ENCODE measurements around the gene RMDN2.
"Not testable (repeated sequence)": the region's sequence is repeated elsewhere in the genome, so short reads cannot be mapped to it uniquely, and the experiment has no call there.

Gene RMDN2

GRCh38 chr2:38010995-38011394, 85.9 kb downstream of the RMDN2 start:
- no peak for TF ChIP-seq CTCF (IDR thresholded peaks at IDR 0.05; ENCODE audit: insufficient read depth, low read depth, low read length, missing control alignments)
- no peak overlapping the region for H3K4me3 ChIP-seq (ENCODE audit: low read depth, low read length)
- no peak for DNase-seq (ENCODE audit: low read depth)

- no peak for TF ChIP-seq CTCF (IDR thresholded peaks at IDR 0.05; ENCODE audit: insufficient read depth, low read depth, low read length, missing control alignments)
- DNase-seq (ENCODE audit: low read depth) = no peak
- no peak overlapping the region for H3K4me3 ChIP-seq (ENCODE audit: low read depth, low read length)
Observed at GRCh38 chr2:38013158-38013752, 88.2 kb downstream of the RMDN2 start.

DNA sequence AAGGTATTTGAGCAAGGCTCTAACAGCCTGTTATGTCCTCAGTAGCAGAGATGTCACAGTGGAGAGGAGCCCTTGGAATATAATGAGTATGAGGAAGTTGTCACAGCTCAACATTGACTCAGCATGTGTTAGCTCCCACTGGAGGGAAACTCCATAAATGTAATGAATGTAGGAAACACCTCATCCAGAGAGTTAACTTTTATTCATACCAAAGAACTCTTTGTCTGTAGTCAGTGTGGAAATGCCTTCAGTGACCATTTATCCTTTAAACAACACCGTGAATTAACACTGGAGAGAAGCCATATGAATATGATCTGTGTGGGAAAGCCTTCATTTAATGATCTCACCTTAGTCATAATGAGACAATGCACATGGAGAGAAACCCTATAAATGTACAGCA, 91.1 kb downstream of the RMDN2 start:
- no peak for DNase-seq (ENCODE audit: low read depth)
- H3K4me3 ChIP-seq (ENCODE audit: low read depth, low read length) = no peak overlapping the region
- TF ChIP-seq CTCF (IDR thresholded peaks at IDR 0.05; ENCODE audit: insufficient read depth, low read depth, low read length, missing control alignments) = no peak

DNA sequence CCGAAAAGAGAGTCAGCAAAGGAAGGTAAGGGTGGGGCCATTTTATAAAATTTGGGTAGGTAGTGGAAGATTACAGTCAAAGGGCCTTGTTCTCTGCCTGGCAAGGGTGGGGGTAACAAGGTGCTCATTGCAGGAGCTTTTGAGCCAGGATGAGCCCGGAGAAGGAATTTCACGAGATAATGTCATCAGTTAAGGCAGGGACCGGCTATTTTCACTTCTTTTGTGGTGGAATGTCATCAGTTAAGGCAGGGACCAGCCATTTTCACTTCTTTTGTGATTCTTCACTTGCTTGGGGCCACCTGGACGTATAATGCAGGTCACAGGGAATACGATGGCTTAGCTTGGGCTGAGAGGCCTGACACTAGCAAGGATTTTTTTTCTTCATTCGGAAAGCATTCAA, 92.7 kb downstream of the RMDN2 start:
- no peak for TF ChIP-seq CTCF (IDR thresholded peaks at IDR 0.05; ENCODE audit: insufficient read depth, low read depth, low read length, missing control alignments)
- DNase-seq (ENCODE audit: low read depth) = no peak
- no peak overlapping the region for H3K4me3 ChIP-seq (ENCODE audit: low read depth, low read length)

DNA sequence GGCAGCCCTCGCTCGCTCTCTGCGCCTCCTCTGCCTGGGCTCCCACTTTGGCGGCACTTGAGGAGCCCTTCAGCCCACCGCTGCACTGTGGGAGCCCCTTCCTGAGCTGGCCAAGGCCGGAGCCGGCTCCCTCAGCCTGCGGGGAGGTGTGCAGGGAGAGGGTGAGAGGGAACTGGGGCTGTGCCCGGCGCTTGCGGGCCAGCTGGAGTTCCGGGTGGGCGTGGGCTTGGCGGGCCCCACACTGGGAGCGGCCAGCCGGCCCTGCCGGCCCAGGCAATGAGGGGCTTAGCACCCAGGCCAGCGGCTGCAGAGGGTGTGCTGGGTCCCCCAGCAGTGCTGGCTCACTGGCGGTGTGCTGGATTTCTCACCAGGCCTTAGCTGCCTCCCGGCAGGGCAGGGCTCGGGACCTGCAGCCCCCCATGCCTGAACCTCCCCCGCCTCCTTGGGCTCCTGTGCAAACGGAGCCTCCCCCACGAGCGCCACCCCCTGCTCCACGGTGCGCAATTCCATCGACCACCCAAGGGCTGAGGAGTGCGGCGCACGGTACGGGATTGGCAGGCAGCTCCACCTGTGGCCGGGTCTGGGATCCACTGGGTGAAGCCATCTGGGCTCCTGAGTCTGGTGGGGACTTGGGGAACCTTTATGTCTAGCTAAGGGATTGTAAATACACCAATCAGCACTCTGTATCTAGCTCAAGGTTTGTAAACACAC, 95.4 kb downstream of the RMDN2 start:
- DNase-seq (ENCODE audit: low read depth); H3K4me3 ChIP-seq (ENCODE audit: low read depth, low read length): not testable (repeated sequence)

DNA sequence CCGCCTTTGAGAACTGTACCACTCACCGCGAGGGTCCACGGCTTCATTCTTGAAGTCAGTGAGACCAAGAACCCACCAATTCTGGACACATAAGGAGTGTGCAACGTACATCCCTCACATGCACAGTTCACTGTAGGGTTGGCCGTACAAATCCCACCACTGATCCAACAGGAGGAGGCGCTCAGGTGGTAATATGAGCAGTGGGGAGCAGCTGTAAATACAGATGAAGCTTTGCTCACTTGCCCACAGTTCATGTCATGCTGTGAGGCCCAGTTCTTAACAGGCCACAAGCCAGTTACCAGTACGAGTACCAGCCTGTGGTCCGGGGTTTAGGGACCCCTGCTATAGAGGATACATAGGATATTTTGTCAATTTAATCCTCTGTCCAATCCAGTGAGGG, 96.5 kb downstream of the RMDN2 start:
- DNase-seq (ENCODE audit: low read depth) = no peak
- TF ChIP-seq CTCF (IDR thresholded peaks at IDR 0.05; ENCODE audit: insufficient read depth, low read depth, low read length, missing control alignments) = no peak
- H3K4me3 ChIP-seq (ENCODE audit: low read depth, low read length) = no peak overlapping the region

- no peak for DNase-seq (ENCODE audit: low read depth)
- no peak for TF ChIP-seq CTCF (IDR thresholded peaks at IDR 0.05; ENCODE audit: insufficient read depth, low read depth, low read length, missing control alignments)
- no peak overlapping the region for H3K4me3 ChIP-seq (ENCODE audit: low read depth, low read length)
Observed at GRCh38 chr2:38026846-38027245, 101.8 kb downstream of the RMDN2 start.

All from GM12865 (cell line).